ENCODE data around the gene MAN2B2.

MAN2B2 gene

DNA sequence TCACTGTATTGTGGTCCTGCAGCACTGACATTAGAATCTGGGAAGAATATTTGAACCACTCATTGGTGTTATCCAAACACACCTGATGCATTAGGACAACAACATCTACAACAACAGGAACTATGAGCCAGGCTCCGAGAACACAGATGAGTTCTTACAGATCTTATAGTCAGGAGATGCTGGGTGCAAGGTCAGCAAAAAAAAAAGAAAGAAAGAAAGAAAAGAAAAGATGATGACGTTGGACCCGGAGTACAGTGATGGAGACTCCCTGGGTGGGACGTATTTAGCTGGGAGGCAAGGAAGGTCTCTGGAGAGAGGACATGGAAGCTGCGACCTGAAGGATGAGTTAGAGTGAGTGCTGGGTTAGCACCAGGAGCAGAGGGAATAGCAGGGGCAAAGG is 17.8 kb upstream of the MAN2B2 start (continued):
- no peak for TF ChIP-seq TSHZ2 (CRISPR knock-in tag; IDR thresholded peaks at IDR 0.05)
- TF ChIP-seq ZFP3 (CRISPR knock-in tag; IDR thresholded peaks at IDR 0.05) = no peak
- no peak for TF ChIP-seq RARB (CRISPR knock-in tag; IDR thresholded peaks at IDR 0.05)
- no peak for TF ChIP-seq ARNTL (CRISPR knock-in tag; IDR thresholded peaks at IDR 0.05; ENCODE audit: borderline replicate concordance, low read depth)
- no peak for TF ChIP-seq ZNF8 (CRISPR knock-in tag; IDR thresholded peaks at IDR 0.05)
- no peak for TF ChIP-seq ISL1 (CRISPR knock-in tag; IDR thresholded peaks at IDR 0.05)
- TF ChIP-seq, protein P1, sequence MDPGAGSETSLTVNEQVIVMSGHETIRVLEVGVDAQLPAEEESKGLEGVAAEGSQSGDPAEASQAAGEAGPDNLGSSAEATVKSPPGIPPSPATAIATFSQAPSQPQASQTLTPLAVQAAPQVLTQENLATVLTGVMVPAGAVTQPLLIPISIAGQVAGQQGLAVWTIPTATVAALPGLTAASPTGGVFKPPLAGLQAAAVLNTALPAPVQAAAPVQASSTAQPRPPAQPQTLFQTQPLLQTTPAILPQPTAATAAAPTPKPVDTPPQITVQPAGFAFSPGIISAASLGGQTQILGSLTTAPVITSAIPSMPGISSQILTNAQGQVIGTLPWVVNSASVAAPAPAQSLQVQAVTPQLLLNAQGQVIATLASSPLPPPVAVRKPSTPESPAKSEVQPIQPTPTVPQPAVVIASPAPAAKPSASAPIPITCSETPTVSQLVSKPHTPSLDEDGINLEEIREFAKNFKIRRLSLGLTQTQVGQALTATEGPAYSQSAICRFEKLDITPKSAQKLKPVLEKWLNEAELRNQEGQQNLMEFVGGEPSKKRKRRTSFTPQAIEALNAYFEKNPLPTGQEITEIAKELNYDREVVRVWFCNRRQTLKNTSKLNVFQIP (CRISPR knock-in tag; IDR thresholded peaks at IDR 0.05; ENCODE audit: borderline replicate concordance, low read depth) = no peak
- no peak for TF ChIP-seq CSDC2 (CRISPR knock-in tag; IDR thresholded peaks at IDR 0.05)
- no peak for TF ChIP-seq ZNF70 (CRISPR knock-in tag; IDR thresholded peaks at IDR 0.05)

DNA sequence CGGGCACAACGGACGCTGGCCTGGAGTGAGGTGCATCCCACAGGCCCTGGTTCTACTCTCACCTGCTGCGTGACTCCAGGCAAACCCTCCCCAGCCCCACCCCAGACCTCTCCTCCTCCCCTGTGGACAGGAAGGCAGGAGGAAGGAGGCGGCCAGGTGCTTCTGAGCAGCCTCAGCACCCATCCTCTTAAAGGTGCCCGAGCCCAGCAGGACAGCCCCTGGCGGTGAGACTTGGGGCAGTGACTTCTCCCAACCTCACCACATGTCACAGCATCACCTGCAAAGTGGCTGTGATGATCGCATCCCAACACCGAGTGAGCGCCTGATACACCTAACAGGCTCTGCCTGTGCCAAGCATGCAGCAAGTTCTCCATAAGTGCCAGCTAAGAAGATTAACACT is 17.1 kb upstream of the MAN2B2 start:
- TF ChIP-seq TOX (CRISPR knock-in tag; IDR thresholded peaks at IDR 0.05; ENCODE audit: borderline replicate concordance) (no peak), ZFP30 (CRISPR knock-in tag; IDR thresholded peaks at IDR 0.05) (no peak), OSR1 (CRISPR knock-in tag; IDR thresholded peaks at IDR 0.05) (no peak), BACH2 (CRISPR knock-in tag; IDR thresholded peaks at IDR 0.05; ENCODE audit: borderline replicate concordance) (no peak), ESRRG (CRISPR knock-in tag; IDR thresholded peaks at IDR 0.05) (no peak), ARNTL (CRISPR knock-in tag; IDR thresholded peaks at IDR 0.05; ENCODE audit: borderline replicate concordance, low read depth) (no peak), TCF4 (CRISPR knock-in tag; IDR thresholded peaks at IDR 0.05; ENCODE audit: borderline replicate concordance) (no peak), ZNF565 (CRISPR knock-in tag; conservative IDR thresholded peaks at IDR 0.05; ENCODE audit: low read depth) (no peak), GLIS3 (CRISPR knock-in tag; IDR thresholded peaks at IDR 0.05) (no peak)
- TF ChIP-seq, protein P2, sequence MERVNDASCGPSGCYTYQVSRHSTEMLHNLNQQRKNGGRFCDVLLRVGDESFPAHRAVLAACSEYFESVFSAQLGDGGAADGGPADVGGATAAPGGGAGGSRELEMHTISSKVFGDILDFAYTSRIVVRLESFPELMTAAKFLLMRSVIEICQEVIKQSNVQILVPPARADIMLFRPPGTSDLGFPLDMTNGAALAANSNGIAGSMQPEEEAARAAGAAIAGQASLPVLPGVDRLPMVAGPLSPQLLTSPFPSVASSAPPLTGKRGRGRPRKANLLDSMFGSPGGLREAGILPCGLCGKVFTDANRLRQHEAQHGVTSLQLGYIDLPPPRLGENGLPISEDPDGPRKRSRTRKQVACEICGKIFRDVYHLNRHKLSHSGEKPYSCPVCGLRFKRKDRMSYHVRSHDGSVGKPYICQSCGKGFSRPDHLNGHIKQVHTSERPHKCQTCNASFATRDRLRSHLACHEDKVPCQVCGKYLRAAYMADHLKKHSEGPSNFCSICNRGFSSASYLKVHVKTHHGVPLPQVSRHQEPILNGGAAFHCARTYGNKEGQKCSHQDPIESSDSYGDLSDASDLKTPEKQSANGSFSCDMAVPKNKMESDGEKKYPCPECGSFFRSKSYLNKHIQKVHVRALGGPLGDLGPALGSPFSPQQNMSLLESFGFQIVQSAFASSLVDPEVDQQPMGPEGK (CRISPR knock-in tag; IDR thresholded peaks at IDR 0.05; ENCODE audit: borderline replicate concordance) = no peak
- TF ChIP-seq, protein P3, sequence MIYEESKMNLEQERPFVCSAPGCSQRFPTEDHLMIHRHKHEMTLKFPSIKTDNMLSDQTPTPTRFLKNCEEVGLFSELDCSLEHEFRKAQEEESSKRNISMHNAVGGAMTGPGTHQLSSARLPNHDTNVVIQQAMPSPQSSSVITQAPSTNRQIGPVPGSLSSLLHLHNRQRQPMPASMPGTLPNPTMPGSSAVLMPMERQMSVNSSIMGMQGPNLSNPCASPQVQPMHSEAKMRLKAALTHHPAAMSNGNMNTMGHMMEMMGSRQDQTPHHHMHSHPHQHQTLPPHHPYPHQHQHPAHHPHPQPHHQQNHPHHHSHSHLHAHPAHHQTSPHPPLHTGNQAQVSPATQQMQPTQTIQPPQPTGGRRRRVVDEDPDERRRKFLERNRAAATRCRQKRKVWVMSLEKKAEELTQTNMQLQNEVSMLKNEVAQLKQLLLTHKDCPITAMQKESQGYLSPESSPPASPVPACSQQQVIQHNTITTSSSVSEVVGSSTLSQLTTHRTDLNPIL (CRISPR knock-in tag; IDR thresholded peaks at IDR 0.05; ENCODE audit: low read depth) = no peak
- ATAC-seq = no peak

DNA sequence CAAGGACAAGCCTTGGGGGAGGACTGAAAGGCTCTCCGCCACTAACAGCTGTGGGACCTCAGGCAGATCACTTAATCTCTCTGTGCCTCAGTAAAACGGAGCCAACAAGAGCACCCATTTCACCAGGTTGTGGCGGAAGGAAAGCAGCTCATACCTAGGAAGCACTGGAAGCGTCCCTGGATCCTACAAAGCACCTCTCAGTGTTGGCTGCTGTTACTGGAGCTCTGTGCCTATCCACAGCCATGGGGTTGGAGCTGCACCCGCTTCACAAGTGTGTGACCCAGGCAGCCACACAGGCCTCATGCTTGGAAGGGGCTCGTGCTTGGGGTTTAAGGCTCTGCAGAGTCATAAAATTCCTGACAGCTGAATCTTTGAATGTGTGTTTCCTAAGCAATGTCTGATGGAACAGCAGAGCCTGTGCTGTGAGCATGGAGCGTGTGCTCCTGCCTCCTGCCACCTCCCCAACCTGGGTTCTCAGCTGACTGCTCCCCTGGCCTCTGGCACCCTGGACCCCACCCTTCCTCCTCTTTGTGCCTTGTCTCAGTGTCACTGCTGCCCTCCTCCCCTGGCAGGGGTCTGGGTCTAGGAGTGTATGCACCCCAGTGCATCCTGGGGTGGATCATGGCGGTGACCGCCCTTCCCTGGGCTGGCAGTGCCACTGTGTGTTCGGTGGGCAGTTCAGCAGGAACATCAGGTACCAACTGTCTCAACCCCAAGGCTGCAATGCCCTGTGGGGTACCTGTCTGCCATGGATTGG is 14.4 kb upstream of the MAN2B2 start:
- no peak; the same call in 2 of the 3 replicates for ATAC-seq
- no peak for TF ChIP-seq ZNF8 (CRISPR knock-in tag; IDR thresholded peaks at IDR 0.05)

GRCh38 chr4:6561173-6561516 is 13.8 kb upstream of the MAN2B2 start:
- TF ChIP-seq BACH2 (CRISPR knock-in tag; IDR thresholded peaks at IDR 0.05; ENCODE audit: borderline replicate concordance) (no peak), RARB (CRISPR knock-in tag; IDR thresholded peaks at IDR 0.05) (no peak), ZC3H10 (CRISPR knock-in tag; IDR thresholded peaks at IDR 0.05) (no peak)
- TF ChIP-seq, protein P2 (CRISPR knock-in tag; IDR thresholded peaks at IDR 0.05; ENCODE audit: borderline replicate concordance) = no peak
- ATAC-seq = no peak

All from SK-N-SH treated with all-trans-retinoic acid at 6 μM for 48 hours (cell line).